Hindlimb muscle (tissue), 1 donor: ENCODE results near the gene TOMM5. TPM values are rescaled to one million over a fixed set of nuclear protein-coding genes. Genes with fewer than 3 reads are reported as not detected.

ENCODE experiments used
- DNase-seq: peaks from one replicate; pipeline ENCODE4 v3.0.0-alpha.2; 2013
- polyA plus RNA-seq: library from polyadenylated mRNA; unstranded; fragments of 120-200 nt; gene quantifications from one replicate; pipeline ENCODE4 v1.2.1, GENCODE V29; 2013; ENCODE audit not compliant: insufficient read length

The TOMM5 gene
- polyA plus RNA-seq, 1 donor: 57.8 TPM

- no peak for DNase-seq
Measured at GRCh38 chr9:37561682-37562081, 30.7 kb downstream of the TOMM5 start.

GRCh38 chr9:37559855-37560592 is 32.4 kb downstream of the TOMM5 start:
- no peak for DNase-seq

DNA sequence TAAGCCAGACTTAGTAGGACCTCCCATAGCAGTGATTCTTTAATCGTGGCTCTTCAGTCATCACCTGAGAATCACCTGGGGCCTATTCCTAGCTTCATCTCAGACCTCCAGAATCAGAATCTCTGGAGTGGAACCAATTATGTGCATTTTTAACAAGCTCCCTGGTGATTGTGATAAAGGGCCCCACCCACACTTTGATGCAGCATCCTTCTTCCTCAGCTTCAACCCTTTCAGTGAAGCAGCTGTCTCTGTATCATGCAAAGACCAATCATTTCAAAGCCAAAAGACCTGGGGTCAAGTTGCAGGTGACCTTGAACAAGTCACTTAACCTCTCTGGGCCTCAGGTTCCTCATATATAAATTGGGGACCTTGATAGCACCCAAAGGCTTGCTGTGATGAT is 33.3 kb downstream of the TOMM5 start:
- no peak for DNase-seq

- no peak for DNase-seq
Measured at GRCh38 chr9:37555786-37556185, 36.6 kb downstream of the TOMM5 start.

- no peak for DNase-seq
Measured at GRCh38 chr9:37554318-37554717, 38.1 kb downstream of the TOMM5 start.

GRCh38 chr9:37551888-37552287 is 40.5 kb downstream of the TOMM5 start:
- DNase-seq: no peak

- DNase-seq: no peak
Measured at GRCh38 chr9:37551468-37551867, 40.9 kb downstream of the TOMM5 start.

GRCh38 chr9:37550781-37551180 is 41.6 kb downstream of the TOMM5 start:
- DNase-seq: no peak

GRCh38 chr9:37549527-37549926 is 42.9 kb downstream of the TOMM5 start:
- no peak for DNase-seq

- no peak for DNase-seq
Measured at GRCh38 chr9:37547328-37547878, 45.0 kb downstream of the TOMM5 start.

DNA sequence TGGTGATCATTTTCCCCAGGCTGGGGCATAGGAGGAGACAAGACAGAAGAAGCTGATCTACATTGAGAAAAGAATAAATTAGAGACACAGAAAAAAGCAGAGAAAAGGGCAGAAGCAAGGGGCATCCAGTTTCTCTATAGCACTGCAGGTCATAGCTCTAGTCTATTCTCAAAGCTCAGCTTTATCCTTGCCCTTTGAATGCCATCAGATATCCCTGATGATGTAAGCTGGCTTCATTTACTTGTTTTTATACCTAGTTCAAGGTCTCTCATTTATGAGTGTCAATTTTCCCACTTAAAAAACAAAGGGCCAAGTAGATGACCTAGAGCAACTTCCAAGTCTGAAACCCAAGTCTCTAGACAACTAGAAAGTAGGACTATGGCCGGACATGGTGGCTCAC is 48.9 kb downstream of the TOMM5 start:
- DNase-seq: no peak

- no peak for DNase-seq
Measured at GRCh38 chr9:37542895-37543294, 49.5 kb downstream of the TOMM5 start.

GRCh38 chr9:37542488-37542887 is 49.9 kb downstream of the TOMM5 start:
- DNase-seq: no peak

DNA sequence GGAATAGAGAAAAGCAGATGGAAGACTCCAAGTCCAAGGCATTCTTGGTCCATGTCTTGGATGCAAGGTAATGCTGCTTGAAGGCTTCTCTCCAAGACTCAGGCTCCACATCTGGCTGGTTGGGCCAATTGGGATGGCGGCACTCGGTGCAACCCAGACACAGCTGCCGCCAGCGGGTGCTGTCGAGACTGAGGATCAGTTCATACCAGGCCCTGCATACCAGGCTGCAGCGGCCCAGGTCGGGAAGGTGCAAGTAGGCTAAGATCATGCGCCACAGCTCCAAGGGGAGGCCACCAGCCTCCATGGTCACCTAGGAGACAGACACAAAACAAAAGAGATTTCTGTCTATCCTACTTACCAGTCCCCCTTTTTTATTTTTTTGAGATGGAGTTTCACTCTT is 50.9 kb downstream of the TOMM5 start:
- no peak for DNase-seq

- no peak for DNase-seq
Measured at GRCh38 chr9:37540634-37541033, 51.8 kb downstream of the TOMM5 start.

GRCh38 chr9:37539634-37540033 is 52.8 kb downstream of the TOMM5 start:
- no peak for DNase-seq

Other genes starting within 250 kb of the TOMM5 start
- 126 TPM for gene GRHPR, start 169.9 kb downstream of the TOMM5 start, polyA plus RNA-seq
- gene ZBTB5, start 127.1 kb downstream of the TOMM5 start, polyA plus RNA-seq: 14.3 TPM
- 30.6 TPM for gene POLR1E, start 106.6 kb downstream of the TOMM5 start, polyA plus RNA-seq
- 45.1 TPM for gene FBXO10, start 16.2 kb downstream of the TOMM5 start, polyA plus RNA-seq
- gene FRMPD1, start 58.4 kb upstream of the TOMM5 start, polyA plus RNA-seq: 19.2 TPM
- 11.3 TPM for gene TRMT10B, start 161.2 kb upstream of the TOMM5 start, polyA plus RNA-seq
- gene EXOSC3, start 192.5 kb upstream of the TOMM5 start, polyA plus RNA-seq: 25.2 TPM
- gene DCAF10, start 208.2 kb upstream of the TOMM5 start, polyA plus RNA-seq: 22.8 TPM